K562 (cell line): ENCODE data around the gene LTBP2. TPM values are rescaled to one million over a fixed set of nuclear protein-coding genes. Genes with fewer than 3 reads are reported as not detected.

Experiments
- ATAC-seq: fragments of 200-7000 bp; cut with Tn5 transposase; 3 replicates; pipeline ENCODE4 v1.9.1; 2020; ENCODE audit warnings: moderate library complexity
- BruUV-seq: library from RNA; stranded (reverse); fragments of 400-500 nt; replicated peaks from 2 replicates; lab custom pipeline; 2021; lab: Mats Ljungman, UMichigan
- CTCF ChIA-PET: fragments of 300-600 bp; formaldehyde crosslinking; extraction: SDS; loops from one replicate; lab custom pipeline; 2021; ENCODE audit warnings: low intra/inter-chr PET ratio; lab: Yijun Ruan, JAX
- POLR2A ChIA-PET: fragments of 300-600, 350-650 bp; sonication (Branson Sonifier 250); formaldehyde crosslinking; extraction: SDS; loops from one replicate; lab custom pipeline; 2021; ENCODE audit warnings: antibody characterized with exemption, inconsistent platforms; lab: Yijun Ruan, JAX
- DNase-seq, 4 experiments: peaks; one replicate each; pipeline versions ENCODE4 v3.0.0 to v3.0.0-alpha.2; 2011 to 2018; ENCODE audit warnings: low spot score in 3 of 4, mixed read lengths in 3 of 4; ENCODE audit errors: extremely low read depth in 1 of 4
- FAIRE-seq: peaks from 2 replicates; lab custom pipeline; 2011; peaks lifted over from hg19 to GRCh38; lab: Jason Lieb, UNC
- H2AFZ ChIP-seq: 2 replicates; pipeline ENCODE4 v1.6.0; 2011; ENCODE audit warnings: low read depth, low read length, control low read depth, inconsistent platforms
- H3K27ac ChIP-seq: fragments of 200-600 bp; 3 replicates; pipeline ENCODE4 v1.8.0; 2011; ENCODE audit warnings: low read depth, mild to moderate bottlenecking, control low read depth, inconsistent platforms, low read length, moderate library complexity, mixed read lengths; ENCODE audit errors: extremely low read depth
- H3K27me3 ChIP-seq, 2 experiments: fragments of 300-600 bp in 1 of 2; 2 replicates in 1 of 2; 3 replicates in 1 of 2; pipeline versions ENCODE4 v1.6.0 to v1.8.0; 2011; ENCODE audit warnings: inconsistent platforms in 2 of 2, low read length in 2 of 2, mild to moderate bottlenecking in 1 of 2, mixed read lengths in 1 of 2, moderate library complexity in 1 of 2; ENCODE audit not compliant: control insufficient read depth in 2 of 2, insufficient read depth in 2 of 2
- H3K36me3 ChIP-seq: fragments of 300-600 bp; 3 replicates; pipeline ENCODE4 v1.8.0; 2011; ENCODE audit warnings: mild to moderate bottlenecking, low read length, inconsistent platforms; ENCODE audit not compliant: control insufficient read depth, insufficient read depth
- H3K4me1 ChIP-seq, 2 experiments: fragments of 200-600 bp in 1 of 2; replicated peaks in 1 of 2; 2 replicates in 1 of 2; 3 replicates in 1 of 2; pipeline versions ENCODE4 v1.5.1 to v1.8.0; 2011; ENCODE audit warnings: inconsistent platforms in 2 of 2, low read length in 2 of 2, mild to moderate bottlenecking in 1 of 2, mixed read lengths in 1 of 2, moderate library complexity in 1 of 2; ENCODE audit not compliant: control insufficient read depth in 2 of 2, insufficient read depth in 2 of 2
- H3K4me2 ChIP-seq: 2 replicates; pipeline ENCODE4 v1.6.1; 2011; ENCODE audit warnings: low read length, control low read depth, inconsistent platforms, mixed read lengths; ENCODE audit not compliant: insufficient read depth
- H3K4me3 ChIP-seq: fragments of 200-600 bp; sonication (generic), shearing (Covaris generic); 2 replicates; pipeline ENCODE4 v1.5.1; 2016; ENCODE audit warnings: control low read depth, inconsistent platforms
- H3K79me2 ChIP-seq: fragments of 200-600 bp; 3 replicates; pipeline ENCODE4 v1.8.0; 2011; ENCODE audit warnings: low read length, inconsistent platforms; ENCODE audit not compliant: control insufficient read depth, insufficient read depth
- H3K9ac ChIP-seq, 2 experiments: 2 replicates each; pipeline versions ENCODE4 v1.6.0 to v1.6.1; 2011; ENCODE audit warnings: low read depth in 2 of 2, low read length in 2 of 2, control low read depth in 1 of 2, inconsistent platforms in 1 of 2, mild to moderate bottlenecking in 1 of 2, mixed read lengths in 1 of 2; ENCODE audit not compliant: insufficient read depth in 1 of 2
- H3K9me1 ChIP-seq: one replicate; pipeline ENCODE4 v1.6.0; 2011; ENCODE audit warnings: inconsistent platforms, mild to moderate bottlenecking, low read length, moderate library complexity; ENCODE audit not compliant: control insufficient read depth, insufficient read depth
- H3K9me3 ChIP-seq: replicated peaks from 2 replicates; pipeline ENCODE4 v1.5.1; 2011; ENCODE audit warnings: low read depth, low read length, inconsistent platforms; ENCODE audit not compliant: control insufficient read depth, insufficient read depth
- H4K20me1 ChIP-seq: replicated peaks from 2 replicates; pipeline ENCODE4 v1.6.1; 2011; ENCODE audit warnings: low read length, inconsistent platforms, mixed read lengths; ENCODE audit not compliant: control insufficient read depth, insufficient read depth
- CBFA2T2 ChIP-seq: fragments of 450-650 bp; conservative IDR thresholded peaks from 2 replicates; pipeline ENCODE4 v1.6.1; 2017; ENCODE audit warnings: mild to moderate bottlenecking
- CHAMP1 ChIP-seq: fragments of 450-650 bp; IDR thresholded peaks from 2 replicates; pipeline ENCODE4 v1.6.1; 2016; ENCODE audit warnings: mild to moderate bottlenecking
- ELF1 ChIP-seq: fragments of 200-800 bp; sonication (Bioruptor generic); IDR thresholded peaks from 2 replicates; pipeline ENCODE4 v1.6.1; 2016; ENCODE audit warnings: missing genetic modification characterization, missing compliant biosample characterization
- ELF2 ChIP-seq: fragments of 250-450 bp; sonication (Bioruptor Pico); IDR thresholded peaks from 2 replicates; pipeline ENCODE4 v1.5.0; 2021; ENCODE audit warnings: mild to moderate bottlenecking
- ESRRA ChIP-seq: fragments of 450-650 bp; IDR thresholded peaks from 2 replicates; pipeline ENCODE4 v1.6.1; 2014; ENCODE audit warnings: low read depth, mild to moderate bottlenecking, moderate library complexity, borderline replicate concordance
- FOXM1 ChIP-seq, 2 experiments: fragments of 450-650 bp in 1 of 2; sonication (generic) in 1 of 2; formaldehyde crosslinking in 1 of 2; IDR thresholded peaks; 2 replicates each; pipeline versions ENCODE4 v1.6.1 to v1.9.0; 2017 to 2022; ENCODE audit warnings: low read depth in 2 of 2, mild to moderate bottlenecking in 2 of 2, missing genetic modification reagents in 1 of 2, moderate library complexity in 1 of 2
- MNT ChIP-seq, 2 experiments: fragments of 450-650 bp; conservative IDR thresholded peaks; 2 replicates each; pipeline ENCODE4 v1.6.1; 2017; ENCODE audit warnings: mild to moderate bottlenecking in 2 of 2, moderate library complexity in 2 of 2
- MTA3 ChIP-seq: fragments of 450-650 bp; formaldehyde crosslinking; IDR thresholded peaks from 2 replicates; pipeline ENCODE4 v1.6.1; 2017; ENCODE audit warnings: mild to moderate bottlenecking, borderline replicate concordance
- NONO ChIP-seq, 2 experiments: fragments of 200-400 bp in 1 of 2; fragments of 450-650 bp in 1 of 2; formaldehyde crosslinking in 1 of 2; IDR thresholded peaks; 2 replicates each; pipeline ENCODE4 v1.6.1; 2017; ENCODE audit warnings: low read depth in 2 of 2, mild to moderate bottlenecking in 2 of 2, moderate library complexity in 2 of 2, low read length in 1 of 2
- SMARCE1 ChIP-seq: fragments of 450-650 bp; IDR thresholded peaks from 2 replicates; pipeline ENCODE4 v1.7.1; 2016; ENCODE audit warnings: mild to moderate bottlenecking
- TAL1 ChIP-seq: fragments of 450-650 bp; IDR thresholded peaks from 2 replicates; pipeline ENCODE4 v1.6.1; 2016; ENCODE audit warnings: mild to moderate bottlenecking
- TEAD4 ChIP-seq, 2 experiments: sonication (generic) in 1 of 2; formaldehyde crosslinking in 1 of 2; IDR thresholded peaks; 2 replicates each; pipeline versions ENCODE4 v1.6.1 to v1.8.0; 2012 to 2022; ENCODE audit warnings: borderline replicate concordance in 1 of 2, inconsistent platforms in 1 of 2, low read length in 1 of 2, mild to moderate bottlenecking in 1 of 2, missing genetic modification reagents in 1 of 2
- ZNF589 ChIP-seq: fragments of 200-800 bp; sonication (Bioruptor generic); IDR thresholded peaks from 2 replicates; pipeline ENCODE4 v1.6.1; 2016; ENCODE audit warnings: low read depth, missing genetic modification characterization, missing compliant biosample characterization
- WGBS: fragments of 100-300 bp; shearing (Covaris generic); methylation state at CpG from one replicate; pipeline ENCODE4 v1.1.6; 2016; ENCODE audit warnings: low coverage, mixed read lengths; ENCODE audit not compliant: insufficient coverage; ENCODE audit errors: missing lambda C conversion rate; 5-methylcytosine and 5-hydroxymethylcytosine counted together
- in situ Hi-C: fragments of 300-500 bp; cut with MboI; formaldehyde crosslinking; loops from 4 replicates; pipeline ENCODE4 v1.15.0; 2018; ENCODE audit warnings: inconsistent platforms, mixed read lengths
- intact Hi-C: fragments of 100-400 bp; cut with micrococcal nuclease; formaldehyde crosslinking; loops from 2 replicates; pipeline ENCODE4 v1.14.2; 2022
- polyA plus RNA-seq, 8 experiments: library from polyadenylated mRNA; depleted of rRNA in 4 of 8; stranded (reverse) in 5 of 8; unstranded in 3 of 8; fragments of >200 nt; fragmentation: Nextera tagmentation in 2 of 8; fragmentation: Illumina TruSeq in 1 of 8; extraction: Ambion mirVana in 2 of 8; extraction: Trizol in 1 of 8; gene quantifications; 2 replicates each; pipeline versions ENCODE4 v1.2.1 to v1.2.3, GENCODE V29; 2011 to 2014; ENCODE audit warnings: inconsistent platforms in 1 of 8, missing spikeins in 1 of 8
- total RNA-seq, 7 experiments: library from RNA; depleted of rRNA in 6 of 7; stranded (reverse); fragments of >200 nt in 6 of 7; fragmentation: Illumina TruSeq in 2 of 7; extraction: Trizol in 2 of 7; gene quantifications; 2 replicates each; pipeline versions ENCODE4 v1.2.1 to v1.2.3, GENCODE V29; 2011 to 2021; ENCODE audit warnings: low replicate concordance in 1 of 7
- TF ChIP-seq, protein P1 (sequence below), 3 experiments: fragments of 200-800 bp in 1 of 3; fragments of 250-450 bp in 1 of 3; fragments of 450-650 bp in 1 of 3; sonication (Bioruptor Pico) in 1 of 3; sonication (Bioruptor generic) in 1 of 3; formaldehyde crosslinking in 1 of 3; IDR thresholded peaks; 2 replicates each; pipeline versions ENCODE4 v1.6.1 to v1.8.0; 2016 to 2022; ENCODE audit warnings: mild to moderate bottlenecking in 2 of 3, missing genetic modification characterization in 2 of 3, missing compliant biosample characterization in 1 of 3, moderate library complexity in 1 of 3

Gene LTBP2
- total and polyA plus RNA-seq, 9 of the 15 experiments (the other 6 are each of a cell fraction or from before 2014, with no cell fraction given) = under 0.01 to 0.18 (median 0.03) TPM; not detected in 3

GRCh38 chr14:74620497-74620921 is 8.5 kb upstream of the LTBP2 start:
- no peaks in the 10 kb centered on the region for H3K79me2 ChIP-seq
- no peak overlapping the region for H2AFZ ChIP-seq
- H3K9ac ChIP-seq = no peak overlapping the region
- FAIRE-seq = peak; percentile 81
- H3K9me3 ChIP-seq = no peaks in the 10 kb centered on the region
- in situ Hi-C loops (no loop called here), intact Hi-C loops (no loop called here)
- no peak overlapping the region for H3K4me3 ChIP-seq
- no peak overlapping the region for H3K27ac ChIP-seq
- ChIA-PET POLR2A (no interaction called here), CTCF (no interaction called here)
- H4K20me1 ChIP-seq = no peaks in the 10 kb centered on the region
- BruUV-seq = no TSS peak
- no peak overlapping the region; the same call in 1 of the 2 replicates for H3K4me2 ChIP-seq
- WGBS = 14% methylated on average over 2 of the region's 2 CpGs
- no peaks in the 10 kb centered on the region for H3K9me1 ChIP-seq
- DNase-seq = peak; percentile 35 to 62 (median 58)
- peaks cover 26 to 35% of the 10 kb centered on the region in 2 experiments for H3K4me1 ChIP-seq
- no peaks in the 10 kb centered on the region for H3K27me3 ChIP-seq
- H3K36me3 ChIP-seq = no peaks in the 10 kb centered on the region
- ATAC-seq = peak; percentile 64
- TF ChIP-seq, protein P1, sequence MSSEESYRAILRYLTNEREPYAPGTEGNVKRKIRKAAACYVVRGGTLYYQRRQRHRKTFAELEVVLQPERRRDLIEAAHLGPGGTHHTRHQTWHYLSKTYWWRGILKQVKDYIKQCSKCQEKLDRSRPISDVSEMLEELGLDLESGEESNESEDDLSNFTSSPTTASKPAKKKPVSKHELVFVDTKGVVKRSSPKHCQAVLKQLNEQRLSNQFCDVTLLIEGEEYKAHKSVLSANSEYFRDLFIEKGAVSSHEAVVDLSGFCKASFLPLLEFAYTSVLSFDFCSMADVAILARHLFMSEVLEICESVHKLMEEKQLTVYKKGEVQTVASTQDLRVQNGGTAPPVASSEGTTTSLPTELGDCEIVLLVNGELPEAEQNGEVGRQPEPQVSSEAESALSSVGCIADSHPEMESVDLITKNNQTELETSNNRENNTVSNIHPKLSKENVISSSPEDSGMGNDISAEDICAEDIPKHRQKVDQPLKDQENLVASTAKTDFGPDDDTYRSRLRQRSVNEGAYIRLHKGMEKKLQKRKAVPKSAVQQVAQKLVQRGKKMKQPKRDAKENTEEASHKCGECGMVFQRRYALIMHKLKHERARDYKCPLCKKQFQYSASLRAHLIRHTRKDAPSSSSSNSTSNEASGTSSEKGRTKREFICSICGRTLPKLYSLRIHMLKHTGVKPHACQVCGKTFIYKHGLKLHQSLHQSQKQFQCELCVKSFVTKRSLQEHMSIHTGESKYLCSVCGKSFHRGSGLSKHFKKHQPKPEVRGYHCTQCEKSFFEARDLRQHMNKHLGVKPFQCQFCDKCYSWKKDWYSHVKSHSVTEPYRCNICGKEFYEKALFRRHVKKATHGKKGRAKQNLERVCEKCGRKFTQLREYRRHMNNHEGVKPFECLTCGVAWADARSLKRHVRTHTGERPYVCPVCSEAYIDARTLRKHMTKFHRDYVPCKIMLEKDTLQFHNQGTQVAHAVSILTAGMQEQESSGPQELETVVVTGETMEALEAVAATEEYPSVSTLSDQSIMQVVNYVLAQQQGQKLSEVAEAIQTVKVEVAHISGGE (CRISPR knock-in tag; IDR thresholded peaks at IDR 0.05) = no peak
- TF ChIP-seq TAL1 = peak; percentile 63
- peak; percentile 34; the same call in 1 of the 2 replicates for TF ChIP-seq FOXM1 (IDR thresholded peaks at IDR 0.05; ENCODE audit: low read depth)
- TF ChIP-seq FOXM1 (CRISPR knock-in tag; IDR thresholded peaks at IDR 0.05; ENCODE audit: low read depth) = no peak
- TF ChIP-seq ESRRA = peak; percentile 65; the same call in 1 of the 2 replicates
- TF ChIP-seq TEAD4 (IDR thresholded peaks at IDR 0.05; ENCODE audit: low read length) = peak; percentile 84
- no peak for TF ChIP-seq TEAD4 (CRISPR knock-in tag; IDR thresholded peaks at IDR 0.05; ENCODE audit: borderline replicate concordance)
- no peak for TF ChIP-seq ELF1 (tag)
- no peak for TF ChIP-seq NONO (IDR thresholded peaks at IDR 0.05; ENCODE audit: low read depth in 2 of 2, low read length in 1 of 2)
- peak; percentile 69; the same call in 1 of the 2 replicates for TF ChIP-seq CHAMP1
- peak; percentile 70 for TF ChIP-seq CBFA2T2
- TF ChIP-seq ELF2 (CRISPR knock-in tag) = no peak
- TF ChIP-seq MTA3 = 0 out of 2 replicates have a peak, but pooled peaks have one; percentile 37
- TF ChIP-seq SMARCE1 = peak; percentile 84
- no peak for TF ChIP-seq MNT (conservative IDR thresholded peaks at IDR 0.05)
- TF ChIP-seq ZNF589 (CRISPR knock-in tag) = no peak
